Right kidney (tissue), 1 donor: Measurements from ENCODE around the gene UBTD1.
"Not testable (repeated sequence)": the region's sequence is repeated elsewhere in the genome, so short reads cannot be mapped to it uniquely, and the experiment has no call there.

Source experiments
- DNase-seq: peaks from one replicate; pipeline ENCODE4 v3.0.0-alpha.2; 2016

The UBTD1 gene

GRCh38 chr10:97538839-97539238 lies 40.1 kb downstream of the UBTD1 start:
- no peak for DNase-seq

GRCh38 chr10:97539523-97540200 lies 40.9 kb downstream of the UBTD1 start:
- peak; percentile 56 for DNase-seq

GRCh38 chr10:97540669-97541500 lies 42.2 kb downstream of the UBTD1 start:
- no peak for DNase-seq

- no peak for DNase-seq
Measured at GRCh38 chr10:97542169-97543024, 43.7 kb downstream of the UBTD1 start.

GRCh38 chr10:97543025-97543546 lies 44.4 kb downstream of the UBTD1 start:
- no peak for DNase-seq

GRCh38 chr10:97546456-97547270 lies 47.9 kb downstream of the UBTD1 start:
- no peak for DNase-seq

- no peak for DNase-seq
Measured at GRCh38 chr10:97547271-97547600, 48.5 kb downstream of the UBTD1 start.

GRCh38 chr10:97547962-97548361 lies 49.2 kb downstream of the UBTD1 start:
- no peak for DNase-seq

GRCh38 chr10:97548828-97549455 lies 50.2 kb downstream of the UBTD1 start:
- no peak for DNase-seq

- peak; percentile 46 for DNase-seq
Measured at GRCh38 chr10:97549587-97550322, 51.0 kb downstream of the UBTD1 start.

GRCh38 chr10:97550336-97551149 lies 51.8 kb downstream of the UBTD1 start:
- no peak for DNase-seq

GRCh38 chr10:97551271-97551670 lies 52.5 kb downstream of the UBTD1 start:
- no peak for DNase-seq

GRCh38 chr10:97553575-97554031 lies 54.9 kb downstream of the UBTD1 start:
- DNase-seq: no peak

- not testable (repeated sequence) for DNase-seq
Measured at GRCh38 chr10:97554336-97554735, 55.6 kb downstream of the UBTD1 start.

- not testable (repeated sequence) for DNase-seq
Measured at GRCh38 chr10:97555541-97555940, 56.8 kb downstream of the UBTD1 start.

- not testable (repeated sequence) for DNase-seq
Measured at GRCh38 chr10:97560731-97561381, 62.1 kb downstream of the UBTD1 start.

GRCh38 chr10:97561386-97562077 lies 62.8 kb downstream of the UBTD1 start:
- DNase-seq: not testable (repeated sequence)

- DNase-seq: not testable (repeated sequence)
Measured at GRCh38 chr10:97562329-97562728, 63.6 kb downstream of the UBTD1 start.
